SK-N-SH (cell line): ENCODE measurements around the gene MMADHC. TPM values are rescaled to one million over a fixed set of nuclear protein-coding genes. Genes with fewer than 3 reads are reported as not detected.

Source experiments
- CTCF ChIA-PET: fragments of 300-600, 350-600 bp; formaldehyde crosslinking; extraction: SDS; loops from one replicate; lab custom pipeline; 2021; lab: Yijun Ruan, JAX
- POLR2A ChIA-PET: fragments of 350-600 bp; sonication (Branson Sonifier 250); formaldehyde crosslinking; extraction: SDS; loops from one replicate; lab custom pipeline; 2020; ENCODE audit warnings: antibody characterized with exemption, inconsistent platforms; lab: Yijun Ruan, JAX
- DNase-seq: peaks from one replicate; pipeline ENCODE4 v3.0.0; 2012
- H2AFZ ChIP-seq: fragments of 200-600 bp; sonication (generic); 2 replicates; pipeline ENCODE4 v1.8.1; 2016; ENCODE audit warnings: antibody characterized with exemption, mild to moderate bottlenecking, low read depth
- H3F3A ChIP-seq: fragments of 200-600 bp; sonication (generic); replicated peaks from 2 replicates; pipeline ENCODE3; 2016; ENCODE audit warnings: antibody characterized with exemption, mild to moderate bottlenecking; ENCODE audit not compliant: insufficient read depth
- H3K27ac ChIP-seq, 2 experiments: fragments of 200-500 bp in 1 of 2; fragments of 200-600 bp in 1 of 2; sonication (Bioruptor generic) in 1 of 2; sonication (generic), shearing (Covaris generic) in 1 of 2; 2 replicates each; pipeline versions ENCODE4 v1.5.1 to v1.6.1; 2014 to 2016; ENCODE audit warnings: low read depth in 2 of 2, inconsistent platforms in 1 of 2, low read length in 1 of 2, mild to moderate bottlenecking in 1 of 2, mixed read lengths in 1 of 2
- H3K27me3 ChIP-seq: fragments of 200-600 bp; sonication (generic), shearing (Covaris generic); 2 replicates; pipeline ENCODE4 v1.6.1; 2016; ENCODE audit warnings: mixed run types; ENCODE audit not compliant: insufficient read depth
- H3K36me3 ChIP-seq, 2 experiments: fragments of 200-500 bp in 1 of 2; fragments of 200-600 bp in 1 of 2; sonication (Bioruptor generic) in 1 of 2; sonication (generic) in 1 of 2; replicated peaks in 1 of 2; 2 replicates each; pipeline versions ENCODE3 to v1.5.1; 2014 to 2016; ENCODE audit warnings: low read length in 1 of 2, mild to moderate bottlenecking in 1 of 2; ENCODE audit not compliant: insufficient read depth in 2 of 2, control insufficient read depth in 1 of 2
- H3K4me1 ChIP-seq, 2 experiments: fragments of 200-500 bp in 1 of 2; fragments of 200-600 bp in 1 of 2; sonication (Bioruptor generic) in 1 of 2; sonication (generic), shearing (Covaris generic) in 1 of 2; 2 replicates each; pipeline versions ENCODE4 v1.5.1 to v1.6.1; 2014 to 2016; ENCODE audit warnings: low read depth in 1 of 2, low read length in 1 of 2, mixed run types in 1 of 2; ENCODE audit not compliant: insufficient read depth in 2 of 2, control insufficient read depth in 1 of 2
- H3K4me2 ChIP-seq: fragments of 200-600 bp; sonication (generic), shearing (Covaris generic); 2 replicates; pipeline ENCODE4 v1.6.1; 2017; ENCODE audit warnings: mixed run types
- H3K4me3 ChIP-seq, 2 experiments: fragments of 200-500 bp in 1 of 2; fragments of 200-600 bp in 1 of 2; sonication (Bioruptor generic) in 1 of 2; sonication (generic), shearing (Covaris generic) in 1 of 2; 2 replicates each; pipeline versions ENCODE4 v1.5.1 to v1.8.1; 2014 to 2016; ENCODE audit warnings: low read depth in 2 of 2, inconsistent platforms in 1 of 2, low read length in 1 of 2, mild to moderate bottlenecking in 1 of 2, mixed read lengths in 1 of 2, moderate library complexity in 1 of 2
- H3K79me2 ChIP-seq: fragments of 200-600 bp; sonication (generic); 2 replicates; pipeline ENCODE4 v1.8.1; 2017; ENCODE audit warnings: mild to moderate bottlenecking; ENCODE audit not compliant: insufficient read depth
- H3K9ac ChIP-seq: fragments of 200-600 bp; sonication (generic); 2 replicates; pipeline ENCODE4 v1.6.1; 2017; ENCODE audit warnings: mixed run types
- H3K9me2 ChIP-seq: fragments of 200-600 bp; sonication (generic); 2 replicates; pipeline ENCODE4 v1.6.1; 2017; ENCODE audit warnings: mixed run types
- H3K9me3 ChIP-seq: fragments of 200-600 bp; sonication (generic); 2 replicates; pipeline ENCODE4 v1.6.1; 2017; ENCODE audit warnings: mixed run types, mild to moderate bottlenecking, moderate library complexity
- H4K20me1 ChIP-seq: fragments of 200-600 bp; sonication (generic); 2 replicates; pipeline ENCODE4 v1.6.1; 2017; ENCODE audit warnings: mild to moderate bottlenecking, mixed run types; ENCODE audit not compliant: insufficient read depth
- CHD2 ChIP-seq: fragments of 150-350 bp; IDR thresholded peaks from 2 replicates; pipeline ENCODE4 v1.6.1; 2018; ENCODE audit warnings: low read length; ENCODE audit not compliant: partially characterized antibody
- CTCF ChIP-seq: fragments of 200-600 bp; sonication (generic); IDR thresholded peaks from 2 replicates; pipeline ENCODE4 v1.6.1; 2017; ENCODE audit warnings: antibody characterized with exemption, mild to moderate bottlenecking, moderate library complexity
- FOXM1 ChIP-seq: IDR thresholded peaks from 2 replicates; pipeline ENCODE4 v1.4.0; 2012; ENCODE audit warnings: low read depth, mild to moderate bottlenecking
- GATA2 ChIP-seq: sonication (generic); formaldehyde crosslinking; IDR thresholded peaks from 2 replicates; pipeline ENCODE4 v1.5.0; 2020; ENCODE audit warnings: mild to moderate bottlenecking, missing genetic modification reagents
- NRF1 ChIP-seq: IDR thresholded peaks from 2 replicates; pipeline ENCODE4 v1.6.1; 2012; ENCODE audit warnings: low read depth, mild to moderate bottlenecking, low read length
- POLR2AphosphoS5 ChIP-seq: IDR thresholded peaks from 2 replicates; pipeline ENCODE4 v1.6.1; 2012; ENCODE audit warnings: low read depth, low read length
- REST ChIP-seq: IDR thresholded peaks from 2 replicates; pipeline ENCODE4 v1.6.1; 2012; ENCODE audit warnings: mild to moderate bottlenecking, low read depth, low read length, moderate library complexity
- RFX5 ChIP-seq: IDR thresholded peaks from 2 replicates; pipeline ENCODE4 v1.6.1; 2012; ENCODE audit warnings: mild to moderate bottlenecking, improper control_type of control experiment, low read length
- TAF1 ChIP-seq: IDR thresholded peaks from 2 replicates; pipeline ENCODE4 v1.6.1; 2012; ENCODE audit warnings: low read depth, mild to moderate bottlenecking, low read length, moderate library complexity, borderline replicate concordance
- WGBS: methylation state at CpG from one replicate; pipeline ENCODE4 v1.1.6; 2017; ENCODE audit warnings: low lambda C conversion rate; 5-methylcytosine and 5-hydroxymethylcytosine counted together
- polyA plus RNA-seq, 3 experiments: library from polyadenylated mRNA; depleted of rRNA; stranded (reverse); fragments of >200 nt; gene quantifications; 2 replicates each; pipeline ENCODE4 v1.2.3, GENCODE V29; 2012
- TF ChIP-seq, protein P1 (sequence below): IDR thresholded peaks from 2 replicates; pipeline ENCODE4 v1.4.0; 2012; ENCODE audit warnings: low read depth, borderline replicate concordance

MMADHC gene
- polyA plus RNA-seq, 1 of the 3 experiments (the other 2 are of a cell fraction), result 40.4 TPM

- no peak for TF ChIP-seq CTCF
- TF ChIP-seq, protein P1, sequence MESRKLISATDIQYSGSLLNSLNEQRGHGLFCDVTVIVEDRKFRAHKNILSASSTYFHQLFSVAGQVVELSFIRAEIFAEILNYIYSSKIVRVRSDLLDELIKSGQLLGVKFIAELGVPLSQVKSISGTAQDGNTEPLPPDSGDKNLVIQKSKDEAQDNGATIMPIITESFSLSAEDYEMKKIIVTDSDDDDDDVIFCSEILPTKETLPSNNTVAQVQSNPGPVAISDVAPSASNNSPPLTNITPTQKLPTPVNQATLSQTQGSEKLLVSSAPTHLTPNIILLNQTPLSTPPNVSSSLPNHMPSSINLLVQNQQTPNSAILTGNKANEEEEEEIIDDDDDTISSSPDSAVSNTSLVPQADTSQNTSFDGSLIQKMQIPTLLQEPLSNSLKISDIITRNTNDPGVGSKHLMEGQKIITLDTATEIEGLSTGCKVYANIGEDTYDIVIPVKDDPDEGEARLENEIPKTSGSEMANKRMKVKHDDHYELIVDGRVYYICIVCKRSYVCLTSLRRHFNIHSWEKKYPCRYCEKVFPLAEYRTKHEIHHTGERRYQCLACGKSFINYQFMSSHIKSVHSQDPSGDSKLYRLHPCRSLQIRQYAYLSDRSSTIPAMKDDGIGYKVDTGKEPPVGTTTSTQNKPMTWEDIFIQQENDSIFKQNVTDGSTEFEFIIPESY, result no peak
Measured at GRCh38 chr2:149572102-149572953, 15.2 kb downstream of the MMADHC start (continued).

GRCh38 chr2:149568138-149568537 is 19.4 kb downstream of the MMADHC start:
- CTCF ChIA-PET, result interaction anchor here (1.8 kb wide), 1 partner anchor 551 kb away, joined by 5 read pairs; no protein-coding TSS in a partner anchor
- H3K9me3 ChIP-seq, result no peaks in the 10 kb centered on the region
- no peak overlapping the region for H3K4me3 ChIP-seq
- no peaks in the 10 kb centered on the region for H4K20me1 ChIP-seq
- H3K4me2 ChIP-seq, result no peak overlapping the region
- WGBS, result 96% methylated on average over 3 of the region's 3 CpGs
- TF ChIP-seq TAF1, result no peak
- H3K27ac ChIP-seq, result no peak overlapping the region
- H3K9ac ChIP-seq, result no peak overlapping the region
- H3F3A ChIP-seq, result peaks cover 38% of the 10 kb centered on the region
- peaks cover 7% of the 10 kb centered on the region for H3K79me2 ChIP-seq
- DNase-seq, result no peak
- H2AFZ ChIP-seq, result no peak overlapping the region
- no peaks in the 10 kb centered on the region for H3K9me2 ChIP-seq
- peaks cover 64 to 68% of the 10 kb centered on the region in 2 experiments for H3K36me3 ChIP-seq
- POLR2A ChIA-PET, result no interaction called here
- H3K27me3 ChIP-seq, result no peaks in the 10 kb centered on the region
- H3K4me1 ChIP-seq, result no peaks in the 10 kb centered on the region

GRCh38 chr2:149566652-149567051 is 20.9 kb downstream of the MMADHC start:
- Histone ChIP-seq H3K27ac (no peak overlapping the region), H3K9me2 (no peaks in the 10 kb centered on the region), H3K9ac (no peak overlapping the region), H3K79me2 (no peaks in the 10 kb centered on the region; the same call in 1 of the 2 replicates), H4K20me1 (no peaks in the 10 kb centered on the region), H3K4me2 (no peak overlapping the region), H3K4me3 (no peak overlapping the region), H3K36me3 (peaks cover 53 to 56% of the 10 kb centered on the region in 2 experiments)
- TF ChIP-seq FOXM1 (no peak), POLR2AphosphoS5 (no peak), REST (no peak), RFX5 (no peak), GATA2 (no peak), CTCF (no peak), NRF1 (no peak), CHD2 (no peak)
- TF ChIP-seq, all 33 proteins: peak for 0
- Histone ChIP-seq H3K27me3 (no peaks in the 10 kb centered on the region), H3K9me3 (no peaks in the 10 kb centered on the region), H3F3A (peaks cover 43% of the 10 kb centered on the region), H3K4me1 (no peaks in the 10 kb centered on the region; a peak in 1 of 4 replicates), H2AFZ (no peak overlapping the region)
- no peak for DNase-seq
- CTCF ChIA-PET, result no interaction called here
- POLR2A ChIA-PET, result no interaction called here
- WGBS, result 100% methylated on average over 2 of the region's 2 CpGs
